GM10266 (cell line): ENCODE measurements around the gene STK11.

Experiments
- DNase-seq: peaks from one replicate; pipeline ENCODE4 v3.0.0; 2012; ENCODE audit errors: extremely low spot score
- TF ChIP-seq, protein P1 (sequence below): IDR thresholded peaks from 2 replicates; pipeline ENCODE4 v1.5.1; 2012; ENCODE audit warnings: mild to moderate bottlenecking, low read depth; ENCODE audit not compliant: control insufficient read depth, insufficient read depth; ENCODE audit errors: missing control alignments

STK11 gene

DNA sequence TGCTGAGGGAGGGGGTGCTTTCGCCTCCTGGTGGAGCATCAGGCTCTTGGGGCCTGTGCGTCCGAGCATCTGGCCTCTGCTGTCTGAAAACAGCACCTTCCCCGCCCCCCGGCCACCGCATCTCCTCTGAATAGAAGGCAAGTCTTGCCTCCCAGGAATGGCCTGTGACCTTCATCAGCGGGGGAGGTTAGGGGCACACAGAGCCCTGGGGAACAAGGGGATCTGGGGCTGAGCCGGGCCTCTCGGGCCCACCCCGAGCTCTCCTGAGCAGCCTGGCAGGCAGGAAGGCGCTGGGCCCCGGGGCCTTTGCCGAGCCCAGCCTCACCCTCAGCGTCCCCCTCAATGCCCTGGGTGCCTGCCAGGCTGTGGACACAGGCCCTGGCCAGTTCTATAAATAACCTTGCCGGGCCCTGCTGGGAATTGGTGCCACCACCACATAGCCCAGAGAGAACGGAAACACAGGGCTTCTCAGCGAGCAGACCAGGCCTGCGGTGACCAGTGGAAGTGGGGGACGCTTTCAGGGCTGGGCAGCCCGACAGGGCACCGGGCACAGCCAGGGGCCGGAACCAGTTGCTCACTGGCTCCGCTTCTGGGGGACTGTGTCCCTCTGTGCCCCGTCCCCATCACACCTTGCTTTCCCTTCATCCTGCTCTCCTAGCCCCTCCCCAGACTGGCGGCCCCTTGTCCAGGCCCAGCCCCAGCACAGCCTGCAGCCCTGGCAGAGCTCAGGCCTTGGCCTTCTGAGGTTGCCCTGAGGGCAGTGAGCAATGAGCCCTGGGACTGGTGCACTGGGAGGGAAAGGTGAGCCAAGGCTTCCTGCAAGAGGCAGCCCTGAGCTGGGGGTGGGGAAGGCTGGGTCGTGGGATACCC is 9.5 kb downstream of the STK11 start:
- no peak for DNase-seq
- TF ChIP-seq, protein P1, sequence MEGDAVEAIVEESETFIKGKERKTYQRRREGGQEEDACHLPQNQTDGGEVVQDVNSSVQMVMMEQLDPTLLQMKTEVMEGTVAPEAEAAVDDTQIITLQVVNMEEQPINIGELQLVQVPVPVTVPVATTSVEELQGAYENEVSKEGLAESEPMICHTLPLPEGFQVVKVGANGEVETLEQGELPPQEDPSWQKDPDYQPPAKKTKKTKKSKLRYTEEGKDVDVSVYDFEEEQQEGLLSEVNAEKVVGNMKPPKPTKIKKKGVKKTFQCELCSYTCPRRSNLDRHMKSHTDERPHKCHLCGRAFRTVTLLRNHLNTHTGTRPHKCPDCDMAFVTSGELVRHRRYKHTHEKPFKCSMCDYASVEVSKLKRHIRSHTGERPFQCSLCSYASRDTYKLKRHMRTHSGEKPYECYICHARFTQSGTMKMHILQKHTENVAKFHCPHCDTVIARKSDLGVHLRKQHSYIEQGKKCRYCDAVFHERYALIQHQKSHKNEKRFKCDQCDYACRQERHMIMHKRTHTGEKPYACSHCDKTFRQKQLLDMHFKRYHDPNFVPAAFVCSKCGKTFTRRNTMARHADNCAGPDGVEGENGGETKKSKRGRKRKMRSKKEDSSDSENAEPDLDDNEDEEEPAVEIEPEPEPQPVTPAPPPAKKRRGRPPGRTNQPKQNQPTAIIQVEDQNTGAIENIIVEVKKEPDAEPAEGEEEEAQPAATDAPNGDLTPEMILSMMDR: no peak

DNA sequence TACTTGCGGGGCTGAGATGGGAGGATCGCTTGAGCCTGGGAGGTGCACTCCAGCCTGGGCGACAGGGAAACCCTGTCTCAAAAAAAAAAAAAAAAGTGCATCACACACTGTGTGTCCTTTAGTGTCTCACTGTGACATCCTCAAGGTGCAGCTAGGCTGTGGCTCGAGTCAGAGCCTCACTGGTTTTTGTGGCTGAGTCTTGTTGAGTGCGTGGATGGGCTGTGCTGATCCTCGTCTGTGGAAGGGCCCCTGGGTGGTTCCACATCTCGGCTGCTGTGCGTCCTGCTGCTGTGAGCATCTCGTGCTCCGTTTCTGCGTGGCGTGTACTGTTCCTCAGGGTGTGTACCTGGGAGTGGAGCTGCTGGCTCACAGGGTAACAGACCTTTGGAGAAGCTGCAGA is 11.2 kb downstream of the STK11 start:
- TF ChIP-seq, protein P1: no peak
- DNase-seq: no peak

DNA sequence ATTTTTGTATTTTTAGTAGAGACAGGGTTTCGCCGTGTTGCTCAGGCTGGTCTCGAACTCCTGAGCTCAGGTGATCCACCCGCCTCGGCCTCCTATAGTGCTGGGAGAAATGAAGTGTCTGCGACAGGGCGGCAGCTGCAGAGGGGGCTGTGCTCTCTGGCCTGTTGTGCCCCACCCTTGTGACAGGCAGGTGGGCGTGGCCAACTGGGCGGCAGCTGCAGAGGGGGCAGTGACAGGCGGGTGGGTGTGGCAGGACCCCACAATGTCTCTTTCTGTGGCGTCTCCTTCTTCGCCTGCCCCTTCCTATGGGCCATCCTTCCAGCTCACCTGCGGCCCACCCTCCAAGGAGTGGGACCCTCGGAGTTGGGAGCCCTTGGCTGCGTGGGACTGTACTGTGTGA is 11.8 kb downstream of the STK11 start:
- TF ChIP-seq, protein P1: no peak
- no peak for DNase-seq

DNA sequence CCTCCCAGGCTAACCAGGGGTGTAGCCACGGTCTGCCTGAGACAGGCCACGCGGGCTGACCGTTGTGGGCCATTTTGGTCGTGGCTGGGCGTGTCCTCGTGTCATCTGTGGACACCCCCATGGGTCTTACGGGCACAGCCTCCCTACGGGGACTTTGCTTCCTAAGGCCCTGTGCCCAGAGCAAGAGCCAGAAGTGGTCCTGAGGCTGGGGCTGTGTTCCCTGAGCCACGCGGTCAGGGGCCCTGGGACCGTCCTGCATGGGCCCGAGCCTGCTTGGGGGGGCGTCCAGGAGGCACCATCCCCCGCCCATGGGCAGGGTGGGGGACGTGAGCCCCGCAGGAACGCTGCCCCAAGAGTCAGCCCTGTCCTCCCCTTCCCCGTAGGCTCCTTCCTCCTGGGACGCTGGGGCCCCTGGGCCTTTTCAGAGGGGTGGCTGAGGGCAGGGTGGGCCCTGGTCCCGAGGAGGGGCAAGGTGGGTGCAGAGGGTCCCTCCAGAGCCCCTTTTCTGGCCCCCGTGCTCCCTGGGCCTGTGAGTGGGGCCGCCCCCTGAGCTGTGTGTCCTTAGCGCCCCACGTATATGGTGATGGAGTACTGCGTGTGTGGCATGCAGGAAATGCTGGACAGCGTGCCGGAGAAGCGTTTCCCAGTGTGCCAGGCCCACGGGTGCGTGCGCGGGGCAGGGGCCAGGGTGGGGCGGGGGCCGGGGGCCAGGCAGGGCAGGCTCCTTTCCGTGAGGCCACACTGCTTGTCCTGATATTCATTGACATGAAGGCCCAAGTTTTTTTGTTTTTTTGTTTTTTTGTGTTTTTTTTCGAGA is 13.4 kb downstream of the STK11 start:
- TF ChIP-seq, protein P1: no peak
- DNase-seq: no peak

DNA sequence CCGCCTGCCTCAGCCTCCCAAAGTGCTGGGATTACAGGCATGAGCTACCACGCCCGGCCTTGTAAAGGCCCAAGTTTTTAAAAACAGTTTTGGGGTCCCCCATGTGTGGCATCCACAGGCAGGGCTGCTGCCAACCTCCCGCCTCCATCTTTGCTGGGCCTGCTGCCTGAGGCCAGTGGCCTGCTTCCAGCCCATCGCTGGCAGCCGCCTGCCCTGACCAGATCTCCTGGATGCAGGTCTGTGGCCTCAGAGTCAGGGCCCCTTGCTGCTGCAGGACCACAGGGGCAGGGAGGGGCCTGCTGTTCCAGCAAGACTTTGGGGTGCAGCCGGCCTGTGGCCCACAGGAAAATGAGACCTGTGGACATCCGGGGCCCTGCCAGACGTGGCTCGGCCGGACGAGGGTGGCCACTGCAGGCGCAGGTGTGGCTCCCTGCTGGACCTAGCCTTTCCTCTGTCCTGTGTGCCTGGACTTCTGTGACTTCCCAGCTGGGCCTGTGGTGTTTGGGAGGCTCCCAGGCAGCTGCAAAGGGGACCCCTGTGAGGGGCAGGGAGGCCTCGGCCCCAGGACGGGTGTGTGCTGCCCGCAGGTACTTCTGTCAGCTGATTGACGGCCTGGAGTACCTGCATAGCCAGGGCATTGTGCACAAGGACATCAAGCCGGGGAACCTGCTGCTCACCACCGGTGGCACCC is 14.4 kb downstream of the STK11 start:
- no peak for DNase-seq
- TF ChIP-seq, protein P1: no peak

DNA sequence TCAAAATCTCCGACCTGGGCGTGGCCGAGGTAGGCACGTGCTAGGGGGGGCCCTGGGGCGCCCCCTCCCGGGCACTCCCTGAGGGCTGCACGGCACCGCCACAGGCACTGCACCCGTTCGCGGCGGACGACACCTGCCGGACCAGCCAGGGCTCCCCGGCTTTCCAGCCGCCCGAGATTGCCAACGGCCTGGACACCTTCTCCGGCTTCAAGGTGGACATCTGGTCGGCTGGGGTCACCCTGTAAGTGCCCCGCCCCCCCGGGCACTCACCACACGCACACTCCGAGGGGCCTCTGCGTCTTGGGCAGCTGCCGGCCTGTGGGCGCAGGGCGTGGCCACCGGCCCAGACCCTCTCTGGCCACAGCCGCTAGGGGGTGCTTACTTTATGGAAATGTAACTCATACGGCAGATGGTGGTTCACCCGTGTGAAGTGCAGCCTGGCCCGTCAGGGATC is 14.9 kb downstream of the STK11 start:
- TF ChIP-seq, protein P1: no peak
- no peak for DNase-seq
